HG03159 (cell line): Measurements from ENCODE around the gene APBB3.

ENCODE experiments used
- ATAC-seq: cut with Tn5 transposase; IDR thresholded peaks from one replicate; pipeline ENCODE4 v1.9.1; 2021; ENCODE audit warnings: mild to moderate bottlenecking, moderate library complexity; ENCODE audit not compliant: unreplicated experiment

Gene APBB3

GRCh38 chr5:140576776-140577201 lies 12.4 kb upstream of the APBB3 start:
- ATAC-seq = no peak

- no peak for ATAC-seq
Observed at GRCh38 chr5:140575309-140575708, 10.9 kb upstream of the APBB3 start.

- ATAC-seq = no peak
Observed at GRCh38 chr5:140574165-140574564, 9.8 kb upstream of the APBB3 start.

DNA sequence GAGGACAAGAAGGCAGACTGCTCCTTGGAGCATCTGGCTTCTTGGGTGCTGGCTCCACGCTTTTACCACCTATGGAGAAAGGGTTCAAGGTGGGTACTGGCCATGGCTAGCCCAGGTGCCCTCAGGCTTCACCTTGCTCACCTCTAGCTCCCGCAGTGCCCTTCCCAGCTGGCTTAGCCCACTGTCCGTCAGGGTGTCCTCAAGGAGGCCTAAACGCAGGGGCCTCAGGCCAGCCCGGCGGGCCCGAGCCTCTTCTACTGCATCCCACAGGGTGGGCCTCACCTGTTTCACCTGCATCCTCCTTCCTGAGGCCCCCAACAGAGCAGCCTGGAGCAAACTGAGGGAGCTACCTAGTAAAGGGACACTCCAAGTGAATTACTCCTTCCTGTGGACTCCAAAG lies 9.3 kb upstream of the APBB3 start:
- ATAC-seq = no peak

- ATAC-seq = no peak
Observed at GRCh38 chr5:140571105-140571504, 6.7 kb upstream of the APBB3 start.

DNA sequence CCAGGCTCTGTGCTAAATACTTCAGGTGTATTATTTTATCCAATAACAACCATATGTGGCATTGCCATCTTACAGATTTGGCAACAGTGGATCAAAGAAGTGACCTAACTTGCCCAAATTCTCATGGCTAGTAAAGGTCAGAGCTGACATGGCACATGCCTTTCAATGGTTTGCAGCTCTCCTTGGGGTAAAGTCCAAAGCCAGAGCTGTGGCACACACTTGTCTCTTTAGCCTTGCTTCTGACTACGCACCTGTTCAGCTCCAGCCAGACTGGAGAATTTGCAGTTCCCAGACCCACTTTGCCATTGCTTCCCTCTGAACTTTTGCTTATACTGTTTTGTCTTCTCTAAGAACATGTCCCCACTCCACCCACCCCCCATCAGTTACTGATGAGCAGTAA lies 6.1 kb upstream of the APBB3 start:
- no peak for ATAC-seq

DNA sequence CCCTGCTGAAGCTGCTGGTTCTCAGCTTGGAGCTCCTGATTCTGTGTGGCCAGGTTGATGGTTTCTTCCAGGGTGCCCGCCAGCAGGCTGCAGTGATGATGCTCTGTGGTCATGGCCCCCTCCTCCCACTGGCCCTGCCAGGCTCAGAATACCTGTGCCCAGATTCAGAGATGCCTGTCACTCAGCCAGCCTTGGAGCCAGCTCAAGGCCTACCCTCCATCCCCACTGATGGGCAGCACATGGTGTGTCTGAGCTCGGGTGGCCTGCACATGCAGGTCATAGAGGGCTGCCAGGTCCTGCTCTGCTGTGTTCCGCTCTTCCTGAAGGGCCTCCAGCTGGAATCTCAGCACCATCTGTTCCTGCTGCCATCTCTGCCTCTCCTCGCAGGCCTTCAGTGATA lies 5.7 kb upstream of the APBB3 start:
- no peak for ATAC-seq

DNA sequence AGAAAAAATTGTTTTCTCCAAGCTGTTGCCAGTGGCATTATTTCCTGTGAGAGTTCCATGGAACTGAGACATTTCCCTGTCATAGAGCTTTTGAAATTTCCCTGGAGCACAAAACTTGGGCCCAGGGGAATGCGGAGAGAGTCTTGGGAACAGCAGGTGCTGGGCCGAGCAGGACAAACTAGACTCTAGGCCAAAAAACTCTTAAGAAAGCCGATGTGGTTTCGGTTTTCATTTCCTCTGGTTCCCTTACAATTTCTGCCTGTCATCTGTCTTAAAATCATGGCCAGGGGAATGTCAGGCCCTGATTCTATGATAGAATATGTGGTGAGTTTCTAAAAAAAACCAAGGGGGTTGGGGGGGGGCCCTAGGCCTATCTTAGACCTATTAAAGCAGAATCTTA lies 4.8 kb upstream of the APBB3 start:
- no peak for ATAC-seq

- no peak for ATAC-seq
Observed at GRCh38 chr5:140568443-140569063, 4.2 kb upstream of the APBB3 start.

- ATAC-seq = no peak
Observed at GRCh38 chr5:140567871-140568270, 3.5 kb upstream of the APBB3 start.

DNA sequence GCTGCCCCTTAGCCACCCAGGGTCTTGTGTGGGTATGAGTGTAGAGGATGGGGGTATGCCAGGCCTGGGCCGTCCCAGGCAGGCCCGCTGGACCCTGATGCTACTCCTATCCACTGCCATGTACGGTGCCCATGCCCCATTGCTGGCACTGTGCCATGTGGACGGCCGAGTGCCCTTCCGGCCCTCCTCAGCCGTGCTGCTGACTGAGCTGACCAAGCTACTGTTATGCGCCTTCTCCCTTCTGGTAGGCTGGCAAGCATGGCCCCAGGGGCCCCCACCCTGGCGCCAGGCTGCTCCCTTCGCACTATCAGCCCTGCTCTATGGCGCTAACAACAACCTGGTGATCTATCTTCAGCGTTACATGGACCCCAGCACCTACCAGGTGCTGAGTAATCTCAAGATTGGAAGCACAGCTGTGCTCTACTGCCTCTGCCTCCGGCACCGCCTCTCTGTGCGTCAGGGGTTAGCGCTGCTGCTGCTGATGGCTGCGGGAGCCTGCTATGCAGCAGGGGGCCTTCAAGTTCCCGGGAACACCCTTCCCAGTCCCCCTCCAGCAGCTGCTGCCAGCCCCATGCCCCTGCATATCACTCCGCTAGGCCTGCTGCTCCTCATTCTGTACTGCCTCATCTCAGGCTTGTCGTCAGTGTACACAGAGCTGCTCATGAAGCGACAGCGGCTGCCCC lies 2.9 kb upstream of the APBB3 start:
- ATAC-seq = no peak

DNA sequence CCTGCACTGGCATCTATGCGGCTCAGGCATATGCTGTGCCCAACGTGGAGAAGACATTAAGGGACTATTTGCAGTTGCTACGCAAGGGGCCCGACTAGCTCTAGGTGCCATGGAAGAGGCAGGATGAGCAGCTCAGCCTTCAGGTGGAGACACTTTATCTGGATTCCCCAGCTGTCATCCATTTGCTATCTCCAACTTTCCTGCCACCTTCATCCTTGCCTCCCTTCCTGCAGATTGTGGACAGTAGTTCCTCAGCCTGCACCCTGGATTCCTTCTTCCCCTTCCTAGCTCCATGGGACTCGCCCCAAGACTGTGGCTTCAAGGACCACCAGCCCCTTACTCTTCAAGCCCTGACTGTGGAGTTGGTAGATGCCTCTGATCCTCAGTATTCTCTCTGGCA lies 2.3 kb upstream of the APBB3 start:
- ATAC-seq = no peak

DNA sequence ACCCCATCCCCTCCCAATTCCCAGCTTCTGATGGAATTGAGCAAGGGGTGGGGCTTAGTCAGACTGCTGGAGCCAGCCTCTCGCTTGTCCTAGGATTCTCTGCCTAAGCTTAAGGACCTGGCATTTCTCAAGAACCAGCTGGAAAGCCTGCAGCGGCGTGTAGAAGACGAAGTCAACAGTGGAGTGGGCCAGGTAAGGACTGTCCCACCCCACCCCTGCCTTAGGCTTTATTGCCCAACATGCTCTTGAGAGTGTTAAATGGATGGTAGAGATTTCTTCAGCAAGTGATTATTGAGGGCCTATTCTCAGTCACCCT lies 1.3 kb upstream of the APBB3 start:
- no peak for ATAC-seq

DNA sequence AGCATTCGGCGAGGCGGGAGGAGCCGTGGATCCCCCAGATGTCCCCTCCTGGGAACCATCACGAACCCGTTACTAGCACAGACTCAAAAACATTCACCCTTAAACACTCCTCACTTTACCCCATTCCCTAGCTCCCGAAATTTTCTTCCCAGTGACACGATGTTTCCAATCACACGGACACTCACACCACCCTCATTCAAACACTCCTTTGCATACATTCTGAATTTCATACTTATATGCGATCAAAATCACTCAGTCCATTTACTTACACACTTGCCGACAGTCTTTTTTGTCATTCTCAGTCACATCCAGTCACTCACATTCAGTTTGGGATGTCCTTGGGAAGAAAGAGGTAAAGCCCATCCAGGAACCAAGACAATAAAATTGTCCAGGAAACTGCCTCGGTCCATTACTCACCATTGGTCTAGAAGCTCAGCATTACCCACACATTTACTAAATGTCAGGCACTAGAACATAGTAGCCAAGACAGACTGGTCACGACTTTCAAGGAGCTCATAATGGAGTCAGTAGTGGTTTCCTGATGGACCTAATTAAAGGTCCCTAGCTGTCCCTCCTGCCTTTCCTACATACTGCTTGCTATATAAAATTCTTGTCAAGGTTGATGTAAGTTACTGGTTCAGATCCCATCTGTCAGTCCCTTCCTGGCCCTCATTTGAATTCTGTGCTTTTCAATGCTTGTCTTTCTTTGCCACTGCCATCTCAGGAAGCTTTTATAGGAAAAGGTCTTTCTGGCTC lies 804 bp upstream of the APBB3 start:
- no peak for ATAC-seq

GRCh38 chr5:140563596-140563995 lies 802 bp downstream of the APBB3 start:
- no peak for ATAC-seq

DNA sequence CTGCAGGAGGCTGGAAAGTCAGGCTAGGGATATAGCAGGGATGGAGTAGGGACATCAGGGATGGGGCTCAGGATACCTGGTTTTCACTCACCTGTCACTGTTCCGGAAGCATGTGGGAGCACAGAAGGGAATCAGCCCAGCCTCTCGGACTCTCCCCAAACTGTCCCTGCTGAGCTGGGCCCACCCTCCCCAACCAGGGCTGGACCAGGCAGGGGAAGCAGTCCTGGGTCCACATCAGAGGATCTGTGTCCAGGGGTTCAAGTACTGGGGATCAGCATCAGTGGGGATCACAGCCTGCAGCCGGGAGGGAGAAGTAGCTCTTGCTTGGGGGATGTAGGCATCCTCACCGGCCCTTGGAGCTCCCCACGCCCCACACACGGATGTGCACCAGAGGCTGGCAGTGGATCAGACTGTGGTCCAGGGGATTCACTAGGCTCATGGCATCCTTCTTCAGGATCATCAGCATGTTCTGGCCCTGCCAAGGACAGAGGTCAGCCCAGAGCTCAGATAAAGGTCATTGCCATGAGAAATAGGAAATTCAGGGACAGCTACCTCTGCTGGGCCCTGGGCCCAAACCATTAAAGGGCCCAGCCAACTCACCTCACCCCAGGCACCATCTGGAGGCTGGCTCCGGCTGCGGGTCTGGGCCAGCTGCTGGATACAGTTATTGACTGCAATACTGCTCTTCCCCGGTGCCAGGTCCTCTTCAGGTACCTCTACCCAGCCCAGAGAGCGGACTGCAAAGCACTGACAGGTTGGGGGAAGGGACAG lies 2.5 kb downstream of the APBB3 start:
- ATAC-seq = no peak

DNA sequence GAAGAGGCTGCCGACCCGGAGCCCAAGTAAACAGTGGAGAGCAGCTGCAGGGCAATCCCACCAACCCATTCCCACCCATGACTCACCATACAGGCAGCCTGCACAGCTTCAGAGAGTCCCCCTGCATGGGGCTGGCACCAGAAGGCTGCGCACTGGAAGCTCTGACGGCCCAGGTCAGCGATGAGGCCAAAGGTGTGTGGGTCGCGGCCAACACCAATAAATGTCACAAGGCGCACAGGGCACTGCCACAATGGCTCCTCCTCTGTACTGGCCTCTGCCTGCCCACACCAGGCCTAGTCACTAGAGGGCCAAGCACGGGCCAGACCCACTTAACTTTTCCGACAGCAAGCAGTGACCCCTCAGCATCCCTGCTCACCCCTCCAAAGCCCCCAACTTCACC lies 4.2 kb downstream of the APBB3 start:
- no peak for ATAC-seq

- no peak for ATAC-seq
Observed at GRCh38 chr5:140558542-140558941, 5.9 kb downstream of the APBB3 start.

DNA sequence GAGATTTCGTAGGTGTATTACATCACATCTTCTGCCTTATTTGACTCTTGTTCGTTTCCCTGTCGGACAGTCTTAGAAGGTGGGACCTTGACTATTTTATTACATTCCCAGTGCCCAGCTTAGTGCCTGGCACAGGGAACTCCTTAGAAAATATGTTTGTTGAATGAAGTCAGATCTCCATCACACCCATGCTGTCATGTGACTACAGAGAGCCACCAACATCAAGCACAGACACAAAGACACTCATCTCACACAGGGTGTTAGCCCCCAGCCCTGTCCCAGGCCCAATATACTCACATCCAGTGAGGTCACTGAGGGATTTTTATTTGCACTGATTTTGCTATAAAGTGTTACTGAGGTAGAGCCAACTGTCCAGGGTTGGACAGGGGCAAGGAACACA lies 6.4 kb downstream of the APBB3 start:
- no peak for ATAC-seq

GRCh38 chr5:140557136-140557805 lies 7.1 kb downstream of the APBB3 start, which contains the start of gene SRA1:
Gene SRA1 (minus strand): TSS chr5:140557473. CDS start chr5:140557452, 21 bp downstream.
- ATAC-seq = peak; percentile 96

DNA sequence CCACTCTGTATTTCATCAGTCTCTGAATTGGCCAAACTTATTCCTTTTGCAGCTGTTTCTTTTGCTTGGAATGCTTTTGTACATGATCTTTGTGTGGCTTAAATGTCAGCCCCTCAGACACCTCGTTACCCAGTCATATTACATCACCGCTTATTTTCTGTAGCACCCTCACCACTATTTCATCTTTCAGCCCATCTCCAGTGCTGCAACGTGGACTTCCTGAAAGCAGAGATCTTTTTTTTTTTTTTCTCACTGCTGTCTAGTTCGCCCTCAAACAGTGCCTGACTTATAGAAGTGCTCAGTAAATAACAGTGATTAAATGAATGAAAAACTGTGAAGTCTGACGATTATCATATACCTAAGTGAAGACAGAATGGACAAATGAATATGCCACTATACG lies 8.0 kb downstream of the APBB3 start:
- no peak for ATAC-seq
